Left forelimb (tissue), 1 donor: ENCODE measurements around the gene MFSD6.

Experiments
- DNase-seq: peaks from one replicate; pipeline ENCODE4 v3.0.0-alpha.2; 2018; ENCODE audit warnings: low spot score

MFSD6 gene

GRCh38 chr2:190440113-190440512 is 32.0 kb downstream of the MFSD6 start:
- no peak for DNase-seq

GRCh38 chr2:190441564-190441963 is 33.4 kb downstream of the MFSD6 start:
- no peak for DNase-seq

- DNase-seq = no peak
Observed at GRCh38 chr2:190443055-190443454, 34.9 kb downstream of the MFSD6 start.

GRCh38 chr2:190443778-190444481 is 35.8 kb downstream of the MFSD6 start:
- no peak for DNase-seq

GRCh38 chr2:190444976-190445375 is 36.8 kb downstream of the MFSD6 start:
- no peak for DNase-seq

GRCh38 chr2:190446193-190446592 is 38.0 kb downstream of the MFSD6 start:
- DNase-seq = no peak

- DNase-seq = no peak
Observed at GRCh38 chr2:190446750-190447516, 38.8 kb downstream of the MFSD6 start.

GRCh38 chr2:190447766-190448165 is 39.6 kb downstream of the MFSD6 start:
- DNase-seq = no peak

- DNase-seq = no peak
Observed at GRCh38 chr2:190449925-190450324, 41.8 kb downstream of the MFSD6 start.

GRCh38 chr2:190450363-190450762 is 42.2 kb downstream of the MFSD6 start:
- DNase-seq = no peak

GRCh38 chr2:190451561-190452176 is 43.5 kb downstream of the MFSD6 start:
- no peak for DNase-seq

GRCh38 chr2:190452433-190452832 is 44.3 kb downstream of the MFSD6 start:
- no peak for DNase-seq

- no peak for DNase-seq
Observed at GRCh38 chr2:190454795-190455194, 46.6 kb downstream of the MFSD6 start.

GRCh38 chr2:190455358-190456095 is 47.4 kb downstream of the MFSD6 start:
- no peak for DNase-seq

- DNase-seq = no peak
Observed at GRCh38 chr2:190456833-190457232, 48.7 kb downstream of the MFSD6 start.

- no peak for DNase-seq
Observed at GRCh38 chr2:190457256-190457655, 49.1 kb downstream of the MFSD6 start.

GRCh38 chr2:190458352-190459107 is 50.4 kb downstream of the MFSD6 start:
- DNase-seq = no peak

GRCh38 chr2:190459881-190460280 is 51.7 kb downstream of the MFSD6 start:
- no peak for DNase-seq

GRCh38 chr2:190460487-190460886 is 52.3 kb downstream of the MFSD6 start:
- DNase-seq = no peak

- DNase-seq = no peak
Observed at GRCh38 chr2:190462181-190462580, 54.0 kb downstream of the MFSD6 start.

- no peak for DNase-seq
Observed at GRCh38 chr2:190462611-190463010, 54.5 kb downstream of the MFSD6 start.

GRCh38 chr2:190465060-190465459 is 56.9 kb downstream of the MFSD6 start:
- DNase-seq = no peak
